ENCODE data around the gene ADAMTS9.
"Not testable (repeated sequence)": the region's sequence is repeated elsewhere in the genome, so short reads cannot be mapped to it uniquely, and the experiment has no call there.

ADAMTS9 gene

GRCh38 chr3:64568895-64569517 lies 118.8 kb downstream of the ADAMTS9 start:
- no peak for DNase-seq

- no peak for DNase-seq
Observed at GRCh38 chr3:64566859-64567258, 120.9 kb downstream of the ADAMTS9 start.

- no peak for DNase-seq
Observed at GRCh38 chr3:64563751-64564150, 124.0 kb downstream of the ADAMTS9 start.

- no peak for DNase-seq
Observed at GRCh38 chr3:64561868-64562267, 125.9 kb downstream of the ADAMTS9 start.

- DNase-seq = no peak
Observed at GRCh38 chr3:64561325-64561843, 126.4 kb downstream of the ADAMTS9 start.

GRCh38 chr3:64560791-64561190 lies 127.0 kb downstream of the ADAMTS9 start:
- no peak for DNase-seq

- DNase-seq = no peak
Observed at GRCh38 chr3:64559588-64559987, 128.2 kb downstream of the ADAMTS9 start.

- DNase-seq = no peak
Observed at GRCh38 chr3:64556046-64556445, 131.8 kb downstream of the ADAMTS9 start.

- DNase-seq = no peak
Observed at GRCh38 chr3:64555351-64555750, 132.4 kb downstream of the ADAMTS9 start.

- no peak for DNase-seq
Observed at GRCh38 chr3:64554096-64554920, 133.5 kb downstream of the ADAMTS9 start.

- no peak for DNase-seq
Observed at GRCh38 chr3:64552966-64553365, 134.8 kb downstream of the ADAMTS9 start.

- no peak for DNase-seq
Observed at GRCh38 chr3:64552160-64552559, 135.6 kb downstream of the ADAMTS9 start.

- DNase-seq = no peak
Observed at GRCh38 chr3:64551697-64552096, 136.1 kb downstream of the ADAMTS9 start.

GRCh38 chr3:64550745-64551144 lies 137.1 kb downstream of the ADAMTS9 start:
- DNase-seq = no peak

- no peak for DNase-seq
Observed at GRCh38 chr3:64549869-64550268, 137.9 kb downstream of the ADAMTS9 start.

- no peak for DNase-seq
Observed at GRCh38 chr3:64548200-64548889, 139.5 kb downstream of the ADAMTS9 start.

- no peak for DNase-seq
Observed at GRCh38 chr3:64546856-64547255, 140.9 kb downstream of the ADAMTS9 start.

GRCh38 chr3:64545239-64545638 lies 142.6 kb downstream of the ADAMTS9 start:
- not testable (repeated sequence) for DNase-seq

- DNase-seq = no peak
Observed at GRCh38 chr3:64541803-64542202, 146.0 kb downstream of the ADAMTS9 start.

- no peak for DNase-seq
Observed at GRCh38 chr3:64539451-64540196, 148.2 kb downstream of the ADAMTS9 start.

GRCh38 chr3:64536166-64536565 lies 151.6 kb downstream of the ADAMTS9 start:
- no peak for DNase-seq

GRCh38 chr3:64533617-64534317 lies 154.0 kb downstream of the ADAMTS9 start:
- peak; percentile 80 to 81 for DNase-seq
